Colonic mucosa (tissue), 4 donors: ENCODE results near the gene IFNAR2. TPM values are rescaled to one million over a fixed set of nuclear protein-coding genes. Genes with fewer than 3 reads are reported as not detected.

Source experiments
- DNase-seq: peaks from one replicate; pipeline ENCODE4 v3.0.0-alpha.2; 2020
- H3K27ac ChIP-seq: fragments of 200-600 bp; one replicate; pipeline ENCODE4 v1.8.0; 2021
- H3K27me3 ChIP-seq: fragments of 200-600 bp; one replicate; pipeline ENCODE4 v1.8.0; 2021
- H3K36me3 ChIP-seq: fragments of 200-600 bp; one replicate; pipeline ENCODE4 v1.8.0; 2021
- H3K4me1 ChIP-seq: fragments of 200-600 bp; one replicate; pipeline ENCODE4 v1.8.0; 2021; ENCODE audit warnings: mild to moderate bottlenecking
- H3K4me3 ChIP-seq: fragments of 200-600 bp; one replicate; pipeline ENCODE4 v1.8.0; 2021
- H3K9ac ChIP-seq, 2 donors: one replicate each; pipeline ENCODE4 v1.7.0; 2013; ENCODE audit warnings: control low read depth in 2 of 2, low read depth in 2 of 2, low read length in 2 of 2
- H3K9me3 ChIP-seq: fragments of 200-600 bp; one replicate; pipeline ENCODE4 v1.8.0; 2021
- CTCF ChIP-seq: fragments of 200-600 bp; IDR thresholded peaks from one replicate; pipeline ENCODE4 v1.8.0; 2022; ENCODE audit warnings: antibody characterized with exemption, mild to moderate bottlenecking
- intact Hi-C: fragments of 100-400 bp; cut with DNase I; formaldehyde crosslinking; loops from one replicate; pipeline ENCODE4 v1.14.1; 2022
- total RNA-seq, 2 donors: library from RNA; stranded (reverse); fragmentation: NEBNext Ultra II Directional in 1 of 2; extraction: Animal tissue kit (Norgen Biotek cat#: 25700) in 1 of 2; gene quantifications; one replicate each; pipeline ENCODE4 v1.2.1, GENCODE V29; 2021
- donor health status: healthy.
- donor health status: DM: no; HTN: no; CAD: no.
- donor health status: DM: no; HTN: no; CAD: no.

The IFNAR2 gene
- total RNA-seq, 2 donors from 2014 or later: 7.0 to 19.5 TPM

GRCh38 chr21:33229099-33229783, 497 bp upstream of the IFNAR2 start:
- DNase-seq: no peak
- intact Hi-C loops: no loop called here
- H3K9me3 ChIP-seq: no peaks in the 10 kb centered on the region
- H3K27me3 ChIP-seq: no peaks in the 10 kb centered on the region
- no peak overlapping the region for H3K9ac ChIP-seq
- peak overlapping the region; percentile 98 for H3K4me3 ChIP-seq
- TF ChIP-seq CTCF: no peak
- H3K36me3 ChIP-seq: no peaks in the 10 kb centered on the region
- peaks cover 3% of the 10 kb centered on the region for H3K4me1 ChIP-seq
- H3K27ac ChIP-seq: no peak overlapping the region

- Histone ChIP-seq H3K36me3 (no peaks in the 10 kb centered on the region), H3K9ac (peak overlapping the region; percentile 84 to 96), H3K4me3 (peak overlapping the region; percentile 98), H3K27me3 (no peaks in the 10 kb centered on the region), H3K27ac (peak overlapping the region; percentile 95), H3K4me1 (peaks cover 3% of the 10 kb centered on the region), H3K9me3 (no peaks in the 10 kb centered on the region)
- peak; percentile 57 for DNase-seq
- no peak for TF ChIP-seq CTCF
- intact Hi-C loops: no loop called here
Observed at GRCh38 chr21:33230545-33231324, 997 bp downstream of the IFNAR2 start.

- H3K4me1 ChIP-seq: peaks cover 3% of the 10 kb centered on the region
- intact Hi-C loops: no loop called here
- no peak for DNase-seq
- no peak overlapping the region for H3K27ac ChIP-seq
- peak overlapping the region in 1 of 2 donors; percentile 47 for H3K9ac ChIP-seq
- H3K4me3 ChIP-seq: no peak overlapping the region
- H3K36me3 ChIP-seq: no peaks in the 10 kb centered on the region
- no peak for TF ChIP-seq CTCF
- H3K9me3 ChIP-seq: no peaks in the 10 kb centered on the region
- H3K27me3 ChIP-seq: no peaks in the 10 kb centered on the region
Observed at GRCh38 chr21:33231526-33231925, 1.8 kb downstream of the IFNAR2 start.

- TF ChIP-seq CTCF: no peak
- no peak overlapping the region for H3K4me3 ChIP-seq
- peaks cover 3% of the 10 kb centered on the region for H3K4me1 ChIP-seq
- H3K36me3 ChIP-seq: no peaks in the 10 kb centered on the region
- DNase-seq: no peak
- no peak overlapping the region for H3K27ac ChIP-seq
- no peak overlapping the region for H3K9ac ChIP-seq
- intact Hi-C loops: no loop called here
- H3K27me3 ChIP-seq: no peaks in the 10 kb centered on the region
- no peaks in the 10 kb centered on the region for H3K9me3 ChIP-seq
Observed at GRCh38 chr21:33232291-33233034, 2.7 kb downstream of the IFNAR2 start.

- H3K9ac ChIP-seq: no peak overlapping the region
- DNase-seq: no peak
- intact Hi-C loops: no loop called here
- no peak overlapping the region for H3K27ac ChIP-seq
- H3K36me3 ChIP-seq: no peaks in the 10 kb centered on the region
- no peaks in the 10 kb centered on the region for H3K9me3 ChIP-seq
- TF ChIP-seq CTCF: no peak
- peaks cover 3% of the 10 kb centered on the region for H3K4me1 ChIP-seq
- H3K27me3 ChIP-seq: no peaks in the 10 kb centered on the region
- no peak overlapping the region for H3K4me3 ChIP-seq
Observed at GRCh38 chr21:33234635-33235520, 5.1 kb downstream of the IFNAR2 start.
